Ectodermal cell (in vitro differentiated cells): ENCODE results near the gene RIT2.

ENCODE experiments used
- H3K27ac ChIP-seq: 2 replicates; pipeline ENCODE4 v1.7.0; 2013; ENCODE audit warnings: mild to moderate bottlenecking, low read depth, low read length; ENCODE audit not compliant: insufficient read depth, poor library complexity, severe bottlenecking
- H3K27me3 ChIP-seq: 2 replicates; pipeline ENCODE4 v1.7.0; 2013; ENCODE audit warnings: mild to moderate bottlenecking, low read length; ENCODE audit not compliant: insufficient read depth, control insufficient read depth, poor library complexity, severe bottlenecking
- H3K36me3 ChIP-seq: one replicate; pipeline ENCODE4 v1.7.0; 2013; ENCODE audit warnings: low read length; ENCODE audit not compliant: control insufficient read depth, insufficient read depth
- H3K4me1 ChIP-seq: one replicate; pipeline ENCODE4 v1.7.0; 2013; ENCODE audit warnings: low read length; ENCODE audit not compliant: control insufficient read depth, insufficient read depth
- H3K4me3 ChIP-seq: 2 replicates; pipeline ENCODE4 v1.7.0; 2013; ENCODE audit warnings: low read depth, low read length, control low read depth; ENCODE audit not compliant: insufficient read depth
- H3K9me3 ChIP-seq: 2 replicates; pipeline ENCODE4 v1.7.0; 2013; ENCODE audit warnings: mild to moderate bottlenecking, low read length, moderate library complexity; ENCODE audit not compliant: control insufficient read depth
- WGBS, 2 experiments: methylation state at CpG; one replicate each; pipeline ENCODE4 v1.1.7; 2013; ENCODE audit warnings: missing lambda C conversion rate in 2 of 2; 5-methylcytosine and 5-hydroxymethylcytosine counted together

Gene RIT2

GRCh38 chr18:43092539-43092938 lies 22.9 kb downstream of the RIT2 start:
- Histone ChIP-seq H3K36me3 (no peaks in the 10 kb centered on the region), H3K27me3 (no peaks in the 10 kb centered on the region), H3K9me3 (no peaks in the 10 kb centered on the region), H3K4me1 (no peaks in the 10 kb centered on the region), H3K4me3 (no peak overlapping the region), H3K27ac (no peak overlapping the region)
- WGBS, 2 experiments: 90 to 100% methylated on average over 2 to 4 of the region's 5 CpGs

DNA sequence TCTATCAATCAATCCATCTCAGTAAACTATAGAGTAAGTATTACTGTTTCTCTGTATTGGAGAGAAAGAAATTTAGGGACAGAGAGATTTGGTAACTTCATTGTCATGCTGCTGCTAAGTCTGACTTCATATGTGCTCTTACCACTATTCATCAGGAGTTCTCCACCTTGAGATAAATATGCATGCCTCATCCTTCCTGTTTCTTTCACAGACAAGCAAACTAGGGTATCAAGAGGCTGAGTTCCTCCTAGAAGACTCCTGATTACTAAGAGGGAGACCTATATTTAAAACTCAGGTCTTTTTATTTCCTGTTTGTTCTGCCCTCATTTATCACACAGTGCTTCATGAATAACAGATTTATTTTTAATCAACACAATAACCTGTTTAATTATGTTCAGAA lies 34.1 kb downstream of the RIT2 start:
- H3K27me3 ChIP-seq: no peaks in the 10 kb centered on the region
- H3K36me3 ChIP-seq: no peaks in the 10 kb centered on the region
- no peak overlapping the region for H3K4me3 ChIP-seq
- H3K9me3 ChIP-seq: no peaks in the 10 kb centered on the region
- no peak overlapping the region for H3K27ac ChIP-seq
- peaks cover 4% of the 10 kb centered on the region for H3K4me1 ChIP-seq

GRCh38 chr18:43080671-43081070 lies 34.8 kb downstream of the RIT2 start:
- WGBS, 2 experiments: 92 to 93% methylated on average over 3 of the region's 3 CpGs
- no peak overlapping the region for H3K27ac ChIP-seq
- H3K4me3 ChIP-seq: no peak overlapping the region
- H3K27me3 ChIP-seq: no peaks in the 10 kb centered on the region
- H3K4me1 ChIP-seq: peaks cover 4% of the 10 kb centered on the region
- no peaks in the 10 kb centered on the region for H3K36me3 ChIP-seq
- H3K9me3 ChIP-seq: no peaks in the 10 kb centered on the region

DNA sequence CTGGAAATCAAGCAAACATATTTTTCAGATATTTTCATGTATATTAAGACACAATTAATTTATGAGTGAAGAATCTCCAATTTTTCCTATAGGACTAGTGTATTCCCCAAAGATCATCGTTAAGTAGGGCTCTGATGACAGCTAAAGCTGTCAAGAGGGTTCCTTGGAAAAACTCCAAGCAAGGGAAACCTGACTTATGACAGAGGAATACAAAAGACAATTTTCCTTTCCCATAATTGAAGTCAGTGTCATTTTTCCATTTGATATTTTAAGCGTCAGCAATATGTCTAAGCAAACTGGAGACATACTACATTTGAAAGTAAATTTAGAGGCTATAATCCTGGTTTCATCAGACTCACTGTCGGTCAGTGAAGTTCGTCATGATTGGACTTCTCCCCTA lies 36.1 kb downstream of the RIT2 start:
- H3K9me3 ChIP-seq: no peaks in the 10 kb centered on the region
- WGBS, 2 experiments: 58 to 60% methylated on average over 4 of the region's 4 CpGs
- no peak overlapping the region for H3K27ac ChIP-seq
- H3K27me3 ChIP-seq: no peaks in the 10 kb centered on the region
- H3K36me3 ChIP-seq: no peaks in the 10 kb centered on the region
- H3K4me3 ChIP-seq: no peak overlapping the region
- H3K4me1 ChIP-seq: peaks cover 4% of the 10 kb centered on the region

DNA sequence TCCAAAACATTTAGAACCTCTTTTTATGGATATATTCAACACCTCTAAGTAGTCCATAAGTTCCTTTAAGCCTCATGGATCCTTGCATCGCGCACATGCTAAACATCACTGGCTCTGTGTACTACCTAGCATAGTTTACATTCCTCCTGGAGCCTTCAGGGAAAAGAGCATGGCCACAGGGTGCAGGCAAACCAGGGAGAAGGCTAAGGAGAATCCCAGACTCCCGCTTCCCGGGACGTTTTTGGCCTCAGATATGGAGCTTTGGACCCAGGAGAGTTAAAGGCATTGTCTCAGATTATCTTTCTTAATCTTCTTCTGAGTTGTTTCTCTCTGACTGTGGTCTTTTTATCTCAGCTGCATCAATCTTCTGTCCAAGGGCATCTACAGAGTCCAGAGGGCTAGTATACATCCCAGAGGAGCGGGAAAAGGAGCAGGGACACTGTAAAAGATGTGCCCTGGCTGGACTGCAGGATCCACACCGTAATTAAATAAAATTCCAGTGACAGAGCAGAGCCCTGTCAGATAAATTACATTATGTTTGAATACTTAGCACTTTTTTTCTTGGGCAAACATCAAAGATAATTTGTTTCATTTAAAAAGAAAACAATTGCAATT lies 36.9 kb downstream of the RIT2 start:
- no peak overlapping the region for H3K4me3 ChIP-seq
- peaks cover 4% of the 10 kb centered on the region for H3K4me1 ChIP-seq
- H3K36me3 ChIP-seq: no peaks in the 10 kb centered on the region
- WGBS, 2 experiments: 81 to 82% methylated on average over 7 of the region's 7 CpGs
- no peak overlapping the region for H3K27ac ChIP-seq
- H3K9me3 ChIP-seq: no peaks in the 10 kb centered on the region
- no peaks in the 10 kb centered on the region for H3K27me3 ChIP-seq

DNA sequence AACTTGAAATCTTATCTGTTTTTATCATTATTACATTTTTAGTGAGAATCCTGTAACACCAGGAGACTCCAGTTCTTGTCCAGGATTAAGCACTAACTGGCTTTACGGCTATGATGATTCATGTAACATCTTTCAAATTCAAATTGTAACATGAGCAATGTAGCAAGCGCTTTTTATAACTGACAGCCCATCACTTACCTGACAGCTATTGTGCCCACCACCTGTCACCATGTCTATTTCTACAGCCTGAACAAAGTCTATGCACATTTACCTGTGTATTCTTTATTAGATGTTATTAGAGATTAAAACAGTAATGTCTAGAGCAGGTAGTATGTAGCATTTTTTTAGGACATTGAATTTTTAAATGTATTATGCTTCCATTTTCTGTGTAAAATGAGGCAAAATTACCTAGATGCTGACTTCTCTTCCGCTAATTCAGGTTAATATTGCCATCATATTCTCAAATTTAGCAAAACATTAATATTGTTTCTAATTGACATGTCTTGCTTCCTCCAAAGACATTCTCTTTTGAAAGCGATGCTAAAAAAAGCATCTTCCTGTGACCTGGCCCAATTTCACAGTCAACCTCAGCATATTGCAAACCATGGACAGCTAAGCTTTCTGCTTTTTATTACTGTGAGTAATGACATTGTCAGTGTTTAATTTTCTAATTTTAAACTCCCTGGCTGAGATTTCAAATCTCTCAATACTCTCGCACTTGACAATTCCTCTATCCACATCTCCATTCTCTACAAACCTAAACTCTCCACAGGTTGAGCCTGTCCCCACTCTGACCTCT lies 37.8 kb downstream of the RIT2 start:
- H3K4me1 ChIP-seq: peaks cover 4% of the 10 kb centered on the region
- H3K27me3 ChIP-seq: no peaks in the 10 kb centered on the region
- no peak overlapping the region for H3K4me3 ChIP-seq
- 75 to 78% methylated on average over 5 of the region's 5 CpGs for WGBS, 2 experiments
- H3K36me3 ChIP-seq: no peaks in the 10 kb centered on the region
- H3K27ac ChIP-seq: no peak overlapping the region
- no peaks in the 10 kb centered on the region for H3K9me3 ChIP-seq

DNA sequence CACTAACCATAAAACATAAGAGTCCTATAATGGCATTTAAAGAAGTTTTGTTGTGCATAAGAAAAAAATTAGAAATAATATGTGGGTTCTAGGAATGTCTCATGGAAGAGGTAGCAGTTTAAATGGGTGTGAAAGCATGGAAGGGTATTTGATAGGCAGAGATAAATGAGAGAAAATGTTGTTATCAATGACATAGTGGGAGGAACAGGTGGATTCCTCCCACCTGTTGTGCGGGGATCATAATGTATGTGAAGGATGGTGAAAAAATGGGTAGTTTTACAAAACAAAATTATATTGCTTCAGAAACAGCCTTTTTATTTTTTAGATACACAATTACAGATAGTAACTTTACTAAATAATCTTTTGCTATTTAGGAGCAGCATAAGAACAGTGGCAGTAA lies 41.7 kb downstream of the RIT2 start:
- Histone ChIP-seq H3K36me3 (no peaks in the 10 kb centered on the region), H3K4me3 (no peak overlapping the region), H3K27ac (no peak overlapping the region), H3K9me3 (no peaks in the 10 kb centered on the region), H3K27me3 (no peaks in the 10 kb centered on the region), H3K4me1 (no peaks in the 10 kb centered on the region)
- 80 to 100% methylated on average over 1 of the region's 1 CpG for WGBS, 2 experiments

GRCh38 chr18:43068781-43069180 lies 46.7 kb downstream of the RIT2 start:
- Histone ChIP-seq H3K27me3 (no peaks in the 10 kb centered on the region), H3K4me3 (no peak overlapping the region), H3K27ac (no peak overlapping the region), H3K9me3 (no peaks in the 10 kb centered on the region), H3K36me3 (no peaks in the 10 kb centered on the region), H3K4me1 (no peaks in the 10 kb centered on the region)
- 84 to 90% methylated on average over 3 to 4 of the region's 4 CpGs for WGBS, 2 experiments

DNA sequence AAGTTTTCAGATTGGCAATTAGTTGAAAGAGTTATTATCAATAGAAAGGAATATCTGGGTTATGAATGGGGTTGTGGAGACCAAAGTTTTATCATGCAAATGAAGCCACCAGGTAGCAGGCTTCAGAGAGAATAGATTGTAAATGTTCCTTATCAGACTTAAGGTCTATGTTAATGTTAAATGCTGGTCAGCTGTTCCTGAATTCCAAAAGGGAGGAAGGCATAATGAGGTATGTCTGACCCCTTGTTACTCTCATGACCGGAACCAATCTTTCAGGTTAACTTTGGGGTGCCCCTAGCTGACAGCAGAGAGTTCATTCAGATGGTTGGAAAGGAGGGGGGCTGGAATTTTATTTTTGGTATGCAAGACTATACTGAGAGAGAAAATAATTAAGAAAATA lies 47.9 kb downstream of the RIT2 start:
- H3K4me1 ChIP-seq: no peaks in the 10 kb centered on the region
- no peaks in the 10 kb centered on the region for H3K36me3 ChIP-seq
- 84 to 100% methylated on average over 1 of the region's 1 CpG for WGBS, 2 experiments
- no peaks in the 10 kb centered on the region for H3K27me3 ChIP-seq
- H3K4me3 ChIP-seq: no peak overlapping the region
- H3K9me3 ChIP-seq: no peaks in the 10 kb centered on the region
- no peak overlapping the region for H3K27ac ChIP-seq

DNA sequence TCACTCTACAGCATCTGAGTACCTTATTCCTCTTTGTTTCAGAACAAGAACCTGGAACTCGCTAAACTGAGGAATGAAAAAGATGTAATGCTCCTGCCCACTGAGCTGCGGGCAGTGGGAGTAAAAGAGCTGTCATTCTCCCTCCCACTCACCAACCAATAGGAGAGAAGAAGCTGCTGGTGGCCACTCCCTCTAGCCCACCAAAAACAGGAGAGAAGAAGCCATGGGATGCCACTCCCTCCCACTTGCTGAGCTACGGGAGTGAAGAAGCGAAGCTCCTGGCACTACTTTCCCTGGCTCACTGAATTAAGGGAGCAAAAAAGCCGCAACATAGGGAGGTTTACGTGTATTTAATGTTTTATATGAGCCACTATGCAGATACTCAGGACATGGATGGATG lies 53.7 kb downstream of the RIT2 start:
- Histone ChIP-seq H3K27me3 (no peaks in the 10 kb centered on the region), H3K27ac (no peak overlapping the region), H3K4me3 (no peak overlapping the region), H3K36me3 (no peaks in the 10 kb centered on the region), H3K4me1 (no peaks in the 10 kb centered on the region), H3K9me3 (no peaks in the 10 kb centered on the region)
- WGBS, 2 experiments: 87 to 96% methylated on average over 6 of the region's 6 CpGs
